CD14-positive monocyte (primary cell): ENCODE measurements around the gene DYRK1B. TPM values are rescaled to one million over a fixed set of nuclear protein-coding genes. Genes with fewer than 3 reads are reported as not detected.

Source experiments
- DNase-seq, 3 donors: peaks; one replicate each; pipeline ENCODE4 v3.0.0-alpha.2; 2011 to 2022
- H2AFZ ChIP-seq: 2 replicates; pipeline ENCODE4 v1.6.0; 2012; ENCODE audit warnings: mild to moderate bottlenecking, low read depth, low read length, inconsistent platforms; ENCODE audit not compliant: insufficient read depth, poor library complexity, severe bottlenecking
- H3K27ac ChIP-seq, 2 donors: 1 replicate in 1 of 2; 2 replicates in 1 of 2; pipeline ENCODE4 v1.5.1; 2012 to 2013; ENCODE audit warnings: low read length in 2 of 2, control low read depth in 1 of 2, inconsistent platforms in 1 of 2, low read depth in 1 of 2, mild to moderate bottlenecking in 1 of 2
- H3K27me3 ChIP-seq, 2 donors: one replicate each; pipeline versions ENCODE4 v1.6.0 to v1.6.1; 2011 to 2013; ENCODE audit warnings: low read length in 2 of 2; ENCODE audit not compliant: control insufficient read depth in 2 of 2, insufficient read depth in 2 of 2
- H3K36me3 ChIP-seq, 2 donors: replicated peaks in 1 of 2; 1 replicate in 1 of 2; 2 replicates in 1 of 2; pipeline versions ENCODE4 v1.5.1 to v1.6.1; 2012 to 2013; ENCODE audit warnings: low read length in 2 of 2, control low read depth in 1 of 2, inconsistent platforms in 1 of 2, mild to moderate bottlenecking in 1 of 2; ENCODE audit not compliant: insufficient read depth in 2 of 2, control insufficient read depth in 1 of 2
- H3K4me1 ChIP-seq, 2 donors: 1 replicate in 1 of 2; 2 replicates in 1 of 2; pipeline versions ENCODE4 v1.5.1 to v1.6.1; 2012 to 2013; ENCODE audit warnings: low read length in 2 of 2, control low read depth in 1 of 2, inconsistent platforms in 1 of 2, mild to moderate bottlenecking in 1 of 2, moderate library complexity in 1 of 2; ENCODE audit not compliant: insufficient read depth in 2 of 2, control insufficient read depth in 1 of 2
- H3K4me2 ChIP-seq: replicated peaks from 2 replicates; pipeline ENCODE3; 2012; ENCODE audit warnings: low read length, moderate library complexity, mild to moderate bottlenecking; ENCODE audit not compliant: poor library complexity, severe bottlenecking; ENCODE audit errors: extremely low read depth
- H3K4me3 ChIP-seq, 3 experiments: fragments of 200-600 bp in 1 of 3; sonication (generic) in 1 of 3; replicated peaks in 1 of 3; 1 replicate in 2 of 3; 2 replicates in 1 of 3; pipeline ENCODE4 v1.5.1; 2011 to 2013; ENCODE audit warnings: low read length in 3 of 3, mild to moderate bottlenecking in 3 of 3, control low read depth in 2 of 3, low read depth in 2 of 3, inconsistent platforms in 1 of 3, moderate library complexity in 1 of 3
- H3K79me2 ChIP-seq: 2 replicates; pipeline ENCODE4 v1.6.0; 2012; ENCODE audit warnings: mild to moderate bottlenecking, control low read depth, inconsistent platforms, low read length, moderate library complexity; ENCODE audit not compliant: insufficient read depth
- H3K9ac ChIP-seq: 2 replicates; pipeline ENCODE4 v1.6.0; 2017; ENCODE audit warnings: low read length, mild to moderate bottlenecking; ENCODE audit not compliant: insufficient read depth, poor library complexity, severe bottlenecking
- H3K9me3 ChIP-seq, 2 donors: replicated peaks in 1 of 2; 1 replicate in 1 of 2; 2 replicates in 1 of 2; pipeline versions ENCODE4 v1.5.1 to v1.6.1; 2012 to 2013; ENCODE audit warnings: low read length in 2 of 2, control low read depth in 1 of 2; ENCODE audit not compliant: control insufficient read depth in 1 of 2, insufficient read depth in 1 of 2
- H4K20me1 ChIP-seq: 2 replicates; pipeline ENCODE4 v1.6.0; 2012; ENCODE audit warnings: mild to moderate bottlenecking, low read length, control low read depth, moderate library complexity; ENCODE audit not compliant: insufficient read depth
- H3K27ac Mint-ChIP-seq, 7 donors: one replicate each; pipeline ENCODE4 v1.8.0; 2020; ENCODE audit warnings: mild to moderate bottlenecking in 7 of 7, mixed read lengths in 7 of 7, moderate library complexity in 6 of 7, inconsistent platforms in 2 of 7
- H3K27me3 Mint-ChIP-seq, 3 donors: one replicate each; pipeline ENCODE4 v1.8.0; 2021 to 2022; ENCODE audit warnings: low read depth in 3 of 3, mild to moderate bottlenecking in 3 of 3, mixed read lengths in 3 of 3, moderate library complexity in 3 of 3, inconsistent platforms in 1 of 3
- H3K36me3 Mint-ChIP-seq, 2 donors: one replicate each; pipeline ENCODE4 v1.8.0; 2020; ENCODE audit warnings: mixed read lengths in 2 of 2, inconsistent platforms in 1 of 2, mild to moderate bottlenecking in 1 of 2
- H3K4me1 Mint-ChIP-seq: one replicate; pipeline ENCODE4 v1.8.0; 2020; ENCODE audit warnings: mild to moderate bottlenecking, mixed read lengths
- H3K4me3 Mint-ChIP-seq, 2 donors: one replicate each; pipeline ENCODE4 v1.8.0; 2020; ENCODE audit warnings: mild to moderate bottlenecking in 2 of 2, mixed read lengths in 2 of 2, moderate library complexity in 1 of 2
- H3K9me3 Mint-ChIP-seq, 7 donors: one replicate each; pipeline ENCODE4 v1.8.0; 2020 to 2022; ENCODE audit warnings: mixed read lengths in 7 of 7, mild to moderate bottlenecking in 6 of 7, moderate library complexity in 6 of 7, inconsistent platforms in 2 of 7
- CTCF ChIP-seq: fragments of 200-600 bp; IDR thresholded peaks from one replicate; pipeline ENCODE4 v1.8.0; 2022; ENCODE audit warnings: antibody characterized with exemption, mild to moderate bottlenecking
- WGBS: methylation state at CpG from one replicate; pipeline ENCODE4 v1.1.5; 2013; ENCODE audit warnings: missing lambda C conversion rate; ENCODE audit not compliant: insufficient coverage; 5-methylcytosine and 5-hydroxymethylcytosine counted together
- intact Hi-C, 2 donors: fragments of 100-400 bp; cut with micrococcal nuclease; formaldehyde crosslinking; loops; one replicate each; pipeline versions ENCODE4 v1.15.0 to v1.15.1; 2023
- polyA plus RNA-seq, 3 donors: library from polyadenylated mRNA; depleted of rRNA in 1 of 3; unstranded in 2 of 3; stranded (reverse) in 1 of 3; fragments of 300-500 nt in 2 of 3; fragments of >200 nt in 1 of 3; fragmentation: Illumina TruSeq in 2 of 3; gene quantifications; 1 replicate in 2 of 3; 2 replicates in 1 of 3; pipeline ENCODE4 v1.2.3, GENCODE V29; 2012 to 2021

Gene DYRK1B
- polyA plus RNA-seq, 3 donors, result 4.2 to 13.6 (median 6.5) TPM

GRCh38 chr19:39792999-39793546 is 40.9 kb downstream of the DYRK1B start:
- H3K9me3 ChIP-seq, result peaks cover 4 to 7% of the 10 kb centered on the region in 2 donors
- Mint-ChIP-seq H3K36me3 (no peaks in the 10 kb centered on the region), H3K27me3 (peaks cover 7 to 24% (median 11%) of the 10 kb centered on the region in 3 donors), H3K9me3 (peaks cover 2 to 9% (median 7%) of the 10 kb centered on the region in 7 donors), H3K4me3 (peak overlapping the region; percentile 79), H3K27ac (no peak overlapping the region), H3K4me1 (peaks cover 6% of the 10 kb centered on the region)
- H3K79me2 ChIP-seq, result no peaks in the 10 kb centered on the region
- H3K4me1 ChIP-seq, result peaks cover 0 to 6% of the 10 kb centered on the region in 2 donors
- intact Hi-C loops, result loop anchor here (1.0 to 5.0 kb wide), 2 partner anchors 49 to 51 kb away; no protein-coding TSS in a partner anchor
- H3K4me3 ChIP-seq, result peak overlapping the region; percentile 34 to 83 (median 47)
- H3K4me2 ChIP-seq, result peak overlapping the region; percentile 83
- no peaks in the 10 kb centered on the region for H4K20me1 ChIP-seq
- DNase-seq, result peak; percentile 42 to 56 (median 53)
- no peaks in the 10 kb centered on the region for H3K36me3 ChIP-seq
- H2AFZ ChIP-seq, result peak overlapping the region; percentile 90
- H3K27ac ChIP-seq, result no peak overlapping the region
- H3K9ac ChIP-seq, result no peak overlapping the region
- TF ChIP-seq CTCF, result peak; percentile 96
- H3K27me3 ChIP-seq, result peaks cover 0 to 2% of the 10 kb centered on the region in 2 donors
- WGBS, result 0% methylated on average over 10 of the region's 17 CpGs

GRCh38 chr19:39788244-39788643 is 45.7 kb downstream of the DYRK1B start:
- intact Hi-C loops, result no loop called here
- no peak overlapping the region for H3K9ac ChIP-seq
- Mint-ChIP-seq H3K4me1 (peaks cover 2% of the 10 kb centered on the region), H3K27ac (no peak overlapping the region), H3K9me3 (peaks cover 4 to 18% (median 16%) of the 10 kb centered on the region in 7 donors), H3K36me3 (no peaks in the 10 kb centered on the region), H3K4me3 (no peak overlapping the region), H3K27me3 (peaks cover 0 to 20% (median 11%) of the 10 kb centered on the region in 3 donors)
- H3K36me3 ChIP-seq, result no peaks in the 10 kb centered on the region
- H3K4me1 ChIP-seq, result peaks cover 0 to 4% of the 10 kb centered on the region in 2 donors
- no peak overlapping the region for H3K4me2 ChIP-seq
- peaks cover 2 to 4% of the 10 kb centered on the region in 2 donors for H3K27me3 ChIP-seq
- DNase-seq, result no peak
- H2AFZ ChIP-seq, result no peak overlapping the region
- no peaks in the 10 kb centered on the region for H4K20me1 ChIP-seq
- no peaks in the 10 kb centered on the region for H3K79me2 ChIP-seq
- H3K4me3 ChIP-seq, result no peak overlapping the region
- TF ChIP-seq CTCF, result no peak
- H3K9me3 ChIP-seq, result peaks cover 7 to 16% of the 10 kb centered on the region in 2 donors
- H3K27ac ChIP-seq, result no peak overlapping the region
